Fibroblast of mammary gland (primary cell): ENCODE measurements around the gene NTM.

ENCODE experiments used
- DNase-seq: peaks from one replicate; pipeline ENCODE4 v3.0.0-alpha.2; 2010; ENCODE audit warnings: low read depth
- H3K4me3 ChIP-seq: 2 replicates; pipeline ENCODE4 v1.5.1; 2011; ENCODE audit warnings: low read depth, mild to moderate bottlenecking, low read length, moderate library complexity; ENCODE audit not compliant: control insufficient read depth
- TF ChIP-seq, protein P1 (sequence below): conservative IDR thresholded peaks from 2 replicates; pipeline ENCODE4 v1.5.1; 2011; ENCODE audit warnings: low read depth, low read length, inconsistent platforms; ENCODE audit not compliant: control insufficient read depth, insufficient read depth

The NTM gene

DNA sequence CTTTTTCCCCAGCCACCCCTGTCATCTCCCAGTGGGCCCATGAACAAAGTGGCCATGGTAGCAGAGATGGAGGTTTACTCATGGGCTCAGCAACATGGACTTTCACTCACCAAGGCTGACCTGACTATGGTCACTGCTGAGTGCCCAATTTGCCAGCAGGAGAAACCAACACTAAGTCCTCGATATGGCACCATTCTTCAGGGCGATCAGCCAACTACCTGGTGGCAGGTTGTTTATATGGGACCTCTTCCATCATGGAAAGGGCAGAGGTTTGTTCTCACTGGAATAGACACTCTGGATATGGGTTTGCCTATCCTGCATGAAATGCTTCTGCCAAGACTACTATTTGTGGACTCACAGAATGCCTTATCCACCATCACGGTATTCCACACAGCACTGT is 1009.1 kb downstream of the NTM start:
- DNase-seq, result no peak
- TF ChIP-seq, protein P1, sequence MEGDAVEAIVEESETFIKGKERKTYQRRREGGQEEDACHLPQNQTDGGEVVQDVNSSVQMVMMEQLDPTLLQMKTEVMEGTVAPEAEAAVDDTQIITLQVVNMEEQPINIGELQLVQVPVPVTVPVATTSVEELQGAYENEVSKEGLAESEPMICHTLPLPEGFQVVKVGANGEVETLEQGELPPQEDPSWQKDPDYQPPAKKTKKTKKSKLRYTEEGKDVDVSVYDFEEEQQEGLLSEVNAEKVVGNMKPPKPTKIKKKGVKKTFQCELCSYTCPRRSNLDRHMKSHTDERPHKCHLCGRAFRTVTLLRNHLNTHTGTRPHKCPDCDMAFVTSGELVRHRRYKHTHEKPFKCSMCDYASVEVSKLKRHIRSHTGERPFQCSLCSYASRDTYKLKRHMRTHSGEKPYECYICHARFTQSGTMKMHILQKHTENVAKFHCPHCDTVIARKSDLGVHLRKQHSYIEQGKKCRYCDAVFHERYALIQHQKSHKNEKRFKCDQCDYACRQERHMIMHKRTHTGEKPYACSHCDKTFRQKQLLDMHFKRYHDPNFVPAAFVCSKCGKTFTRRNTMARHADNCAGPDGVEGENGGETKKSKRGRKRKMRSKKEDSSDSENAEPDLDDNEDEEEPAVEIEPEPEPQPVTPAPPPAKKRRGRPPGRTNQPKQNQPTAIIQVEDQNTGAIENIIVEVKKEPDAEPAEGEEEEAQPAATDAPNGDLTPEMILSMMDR, result no peak
- H3K4me3 ChIP-seq, result no peak overlapping the region
